Activated CD4-positive, alpha-beta T cell treated with anti-CD3 and anti-CD28 coated beads, Interleukin-2, amount 50 U/mL, for 24 hours (primary cell): ENCODE measurements around the gene PIMREG.
"Not testable (repeated sequence)": the region's sequence is repeated elsewhere in the genome, so short reads cannot be mapped to it uniquely, and the experiment has no call there.

Source experiments
- DNase-seq, 2 donors: peaks; one replicate each; pipeline ENCODE4 v3.0.0-alpha.2; 2020; ENCODE audit warnings: low read depth in 1 of 2, low spot score in 1 of 2

PIMREG gene

DNA sequence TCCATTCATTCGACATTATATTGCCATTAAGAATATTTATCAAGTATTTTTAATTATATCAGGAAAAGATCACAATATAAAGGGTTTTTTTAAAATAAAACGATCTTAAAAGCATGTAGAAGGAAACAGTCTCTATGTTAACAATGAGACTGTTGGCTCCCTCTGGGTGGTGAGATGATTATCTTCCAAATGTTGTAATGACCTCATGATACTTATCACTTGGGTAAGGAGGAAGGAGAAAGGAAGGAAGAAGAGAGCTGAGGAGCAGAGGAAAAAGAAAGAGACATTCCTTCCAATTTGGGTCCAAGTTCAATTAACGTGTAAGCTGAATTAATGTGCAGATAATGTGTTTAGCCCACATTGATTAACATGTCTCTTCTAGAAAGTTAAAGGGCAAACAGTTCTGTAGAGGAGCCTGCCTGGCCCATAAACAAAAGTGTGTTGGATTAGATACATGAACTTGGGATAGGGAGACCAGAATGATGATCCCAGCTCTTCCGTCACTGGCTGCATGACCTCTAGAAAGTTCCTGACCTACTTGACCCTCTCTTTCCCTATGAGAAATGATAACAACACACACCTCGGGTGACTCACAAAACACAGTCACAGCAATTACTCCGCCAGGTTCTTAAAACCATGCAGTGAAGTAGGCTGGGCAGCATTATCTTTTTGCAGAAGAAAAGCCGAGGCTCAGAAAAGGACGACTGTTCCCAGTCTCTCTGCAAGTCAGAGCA lies 32.0 kb downstream of the PIMREG start:
- no peak for DNase-seq

DNA sequence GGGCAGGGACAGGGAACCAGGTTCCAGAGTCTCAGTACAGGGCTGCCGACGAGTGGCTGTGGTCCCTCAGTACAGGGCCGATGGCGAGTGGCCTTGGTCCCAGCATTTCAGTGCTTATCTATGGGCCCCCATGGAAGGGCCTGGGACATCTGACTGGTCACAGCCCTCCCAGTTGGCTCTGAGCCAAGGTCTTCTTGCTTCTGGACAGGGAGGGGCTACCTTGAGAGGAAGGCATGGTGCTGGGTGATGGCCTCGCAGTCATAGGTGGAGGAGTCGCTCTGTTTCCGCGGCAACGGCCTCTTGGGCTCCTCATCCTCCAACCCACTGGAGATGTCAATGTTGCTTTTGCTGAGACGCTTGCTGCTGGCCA lies 32.5 kb downstream of the PIMREG start:
- DNase-seq = no peak

DNA sequence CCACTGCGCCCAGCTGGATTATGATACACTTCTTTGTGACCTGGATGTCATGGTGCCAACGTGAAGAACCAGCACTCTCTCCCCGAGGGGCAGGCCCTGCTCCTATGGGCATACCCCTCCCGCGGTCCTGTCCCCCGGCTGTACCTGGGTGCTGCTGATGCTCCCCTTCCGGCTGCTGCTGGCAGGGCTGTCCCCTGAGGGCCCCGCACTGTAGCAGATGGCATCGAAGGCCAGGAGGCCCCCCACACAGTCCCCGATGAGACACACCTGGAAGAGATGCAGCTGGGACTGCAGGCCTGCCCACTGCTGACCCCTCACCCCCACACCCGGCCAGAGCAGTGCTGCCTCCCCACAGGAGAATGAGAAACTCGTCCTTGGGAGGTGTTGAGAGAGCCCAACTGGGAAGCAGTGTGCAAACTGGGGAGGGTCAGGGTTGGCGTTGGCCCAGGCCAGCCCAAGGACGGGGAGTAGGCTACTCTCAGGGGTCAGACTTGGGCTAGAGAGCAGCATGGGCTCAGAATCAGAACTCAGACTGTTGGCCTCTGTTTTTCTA lies 33.7 kb downstream of the PIMREG start:
- no peak for DNase-seq

DNA sequence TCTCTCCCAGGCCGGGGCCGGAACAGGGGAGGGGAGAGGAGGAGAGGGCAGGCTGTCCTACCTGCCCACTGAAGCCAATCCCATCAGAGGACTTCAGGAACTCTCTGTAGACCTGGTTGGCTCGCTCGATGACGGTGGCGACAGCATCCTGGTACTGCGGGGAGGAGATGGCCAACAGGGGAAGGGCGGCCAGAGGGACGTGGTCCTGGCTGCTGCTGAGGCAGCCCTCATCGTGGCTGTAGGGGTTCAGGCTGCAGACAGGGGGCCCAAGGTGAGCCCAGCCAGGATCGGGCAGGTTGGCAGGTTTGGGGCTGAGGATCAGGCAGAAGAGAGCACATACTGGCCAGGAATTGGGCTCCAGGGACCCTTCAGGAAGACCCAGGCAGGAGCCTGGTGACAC lies 34.2 kb downstream of the PIMREG start:
- DNase-seq = no peak

DNA sequence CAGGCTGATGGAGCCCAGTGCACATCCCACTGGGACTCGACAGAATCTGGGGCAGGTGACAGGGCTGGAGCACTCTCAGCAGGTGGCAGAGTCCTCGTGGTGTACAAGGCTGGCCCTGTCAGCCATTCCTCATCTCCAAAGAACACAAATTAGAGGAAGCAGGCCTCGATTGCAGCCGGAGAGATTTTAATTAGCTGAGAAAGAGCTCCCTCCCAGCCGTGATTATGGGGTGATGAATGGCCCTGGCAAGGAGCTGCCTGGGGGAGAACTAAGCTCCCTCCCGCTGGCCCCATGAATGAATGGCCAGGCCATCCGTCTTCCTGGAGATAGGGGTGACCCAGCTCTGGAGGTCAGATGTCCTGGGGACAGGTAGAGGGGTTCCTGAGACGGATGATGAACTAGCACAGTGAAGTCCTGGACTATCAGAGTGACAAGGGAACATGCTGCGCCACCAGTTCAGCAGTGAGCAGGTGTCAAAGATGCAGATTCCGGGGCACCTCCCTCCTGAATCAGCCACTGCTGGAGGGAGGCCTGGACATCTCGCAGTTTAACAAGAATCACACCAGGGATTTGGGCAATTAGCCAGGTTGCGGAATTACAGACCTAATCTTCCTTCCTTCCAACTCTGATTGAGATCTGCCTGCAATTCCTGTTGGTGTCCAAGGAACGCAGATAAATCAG lies 35.5 kb downstream of the PIMREG start:
- DNase-seq = no peak

DNA sequence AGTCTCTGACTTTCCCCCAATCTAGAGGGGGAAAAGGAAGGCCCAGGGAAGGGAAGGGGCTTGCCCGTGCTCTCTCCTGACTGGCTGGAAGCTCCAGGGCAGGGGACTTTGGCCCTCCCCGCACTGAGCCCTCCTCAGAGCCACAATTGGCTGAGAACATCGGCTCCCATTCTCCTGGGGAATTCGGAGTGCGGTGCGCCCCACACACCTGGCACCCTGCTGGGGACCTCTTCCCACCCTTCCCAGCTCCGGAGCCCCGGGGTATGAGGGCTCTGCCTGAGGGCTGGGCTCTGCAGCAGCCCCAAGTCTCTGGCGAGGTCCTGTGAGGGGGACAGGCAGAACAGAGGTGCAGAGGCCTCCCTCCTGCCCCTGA lies 36.0 kb downstream of the PIMREG start:
- no peak for DNase-seq

DNA sequence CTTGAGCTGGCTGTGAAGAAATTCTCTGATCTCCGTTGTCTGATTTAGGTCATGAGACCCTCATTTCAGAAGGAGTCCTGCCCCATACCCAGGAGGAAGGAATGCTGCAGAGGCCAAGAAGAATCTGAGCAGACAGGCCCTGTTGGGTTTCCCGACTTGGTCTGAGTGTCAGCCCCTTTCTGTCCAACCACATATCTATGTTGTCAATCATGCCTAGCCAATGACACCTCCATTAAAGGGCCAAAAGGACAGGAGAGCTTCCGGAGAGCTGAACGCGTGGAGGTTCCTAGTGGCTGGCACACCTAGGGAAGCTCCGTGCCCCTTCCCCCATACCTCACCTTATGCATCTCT lies 37.8 kb downstream of the PIMREG start:
- DNase-seq = no peak

DNA sequence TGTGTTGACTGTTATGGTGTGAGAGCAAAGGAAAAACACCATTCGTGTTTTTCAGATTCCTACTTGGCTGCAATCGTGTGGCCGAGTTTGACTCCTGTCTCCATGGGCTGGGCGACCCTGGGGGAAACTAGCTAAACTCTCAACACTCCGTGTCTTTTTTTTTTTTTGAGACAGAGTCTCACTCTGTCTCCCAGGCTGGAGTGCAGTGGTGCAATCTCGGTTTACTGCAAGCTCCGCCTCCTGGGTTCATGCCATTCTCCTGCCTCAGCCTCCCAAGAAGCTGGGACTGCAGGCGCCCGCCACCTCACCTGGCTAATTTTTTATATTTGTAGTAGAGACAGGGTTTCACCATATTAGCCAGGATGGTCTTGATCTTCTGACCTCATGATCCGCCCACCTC lies 38.5 kb downstream of the PIMREG start:
- not testable (repeated sequence) for DNase-seq

DNA sequence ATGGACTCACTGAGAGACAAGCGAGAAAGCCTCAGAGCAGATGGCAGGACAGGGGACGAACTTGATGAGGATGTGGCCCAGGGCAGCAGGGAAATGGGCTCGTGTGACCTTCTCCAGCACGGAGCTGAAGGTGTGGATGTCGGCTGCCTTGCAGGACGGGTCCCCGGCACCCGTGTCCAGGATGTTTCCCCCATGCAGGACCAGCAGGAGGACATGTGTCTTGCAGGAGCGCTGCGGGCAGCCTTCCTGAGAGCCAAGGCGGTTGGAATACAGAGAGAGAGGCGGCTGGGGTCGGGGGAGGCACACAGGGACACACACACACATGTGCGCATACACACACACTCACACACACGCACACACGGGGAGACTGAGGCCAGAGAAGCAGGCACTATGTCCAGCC lies 39.3 kb downstream of the PIMREG start:
- DNase-seq = no peak

DNA sequence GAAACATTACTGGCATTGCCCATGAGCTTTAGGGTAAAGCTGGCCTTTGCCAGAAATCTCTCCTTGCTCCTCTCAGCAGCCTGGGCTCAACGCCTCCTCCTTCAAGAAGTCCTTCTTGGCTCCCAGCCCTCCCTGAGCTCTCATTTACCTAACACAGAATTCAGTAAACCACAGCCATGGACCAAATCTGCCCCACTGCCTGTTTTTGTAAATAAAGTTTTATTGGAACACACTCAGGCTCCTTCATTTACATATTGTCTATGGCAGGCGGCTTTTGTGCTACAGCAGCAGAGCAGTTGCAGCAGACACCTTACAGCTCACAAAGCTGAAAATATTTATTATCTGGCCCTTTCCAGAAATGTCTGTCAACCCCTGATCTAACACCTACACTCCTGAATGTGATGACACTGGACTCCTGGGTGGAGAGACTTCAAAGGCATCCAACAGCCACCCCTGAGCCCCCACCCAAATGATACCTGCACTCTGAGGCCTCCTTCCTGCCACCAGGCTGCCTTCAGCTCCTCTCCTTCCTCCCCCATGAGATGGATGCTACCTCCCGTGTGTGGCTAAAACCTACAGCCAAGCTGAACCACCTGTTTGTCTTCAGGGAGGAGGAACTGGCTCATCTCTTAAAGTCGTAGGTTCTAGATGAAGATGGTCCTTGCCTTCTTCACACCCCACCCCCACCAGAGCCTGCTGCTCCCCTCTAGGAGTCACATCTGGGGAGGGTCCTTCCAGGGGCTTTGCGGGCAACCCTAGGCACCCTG lies 41.6 kb downstream of the PIMREG start:
- DNase-seq = no peak

DNA sequence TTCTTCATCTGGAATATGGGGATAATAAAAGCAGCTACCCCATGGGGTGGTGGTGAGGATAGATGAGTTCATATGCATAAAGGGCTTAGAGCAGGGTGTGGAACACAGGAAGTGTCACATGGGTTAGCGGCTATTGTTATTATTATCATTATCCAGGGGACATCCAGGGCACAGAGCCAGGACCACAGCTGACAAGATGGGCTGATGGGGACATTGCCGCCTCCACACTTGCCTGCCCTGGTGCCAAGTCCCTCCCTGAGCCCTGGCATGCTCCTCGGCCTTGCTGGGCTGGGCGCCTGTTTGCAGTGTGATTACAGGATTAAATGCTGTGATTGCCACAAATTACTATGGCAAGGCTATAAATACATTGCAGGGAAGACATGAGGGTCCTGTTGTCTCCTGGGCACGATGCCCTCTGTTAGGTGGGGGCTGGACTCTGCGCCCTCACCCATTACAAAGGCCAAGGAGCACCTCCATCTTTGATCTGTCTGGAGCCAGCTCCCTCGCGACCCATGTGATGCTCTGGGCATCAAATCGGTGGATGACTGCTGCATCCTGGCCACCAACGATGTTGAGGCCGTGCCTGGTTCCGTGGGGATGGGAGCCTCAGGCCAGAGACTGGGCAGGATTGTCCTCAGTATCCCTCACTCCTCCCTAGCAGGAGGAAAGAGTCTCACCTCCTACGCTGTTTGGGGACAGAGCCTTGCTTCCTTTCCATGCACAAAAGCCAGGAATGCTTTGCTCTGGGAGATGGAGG lies 43.2 kb downstream of the PIMREG start:
- no peak for DNase-seq

DNA sequence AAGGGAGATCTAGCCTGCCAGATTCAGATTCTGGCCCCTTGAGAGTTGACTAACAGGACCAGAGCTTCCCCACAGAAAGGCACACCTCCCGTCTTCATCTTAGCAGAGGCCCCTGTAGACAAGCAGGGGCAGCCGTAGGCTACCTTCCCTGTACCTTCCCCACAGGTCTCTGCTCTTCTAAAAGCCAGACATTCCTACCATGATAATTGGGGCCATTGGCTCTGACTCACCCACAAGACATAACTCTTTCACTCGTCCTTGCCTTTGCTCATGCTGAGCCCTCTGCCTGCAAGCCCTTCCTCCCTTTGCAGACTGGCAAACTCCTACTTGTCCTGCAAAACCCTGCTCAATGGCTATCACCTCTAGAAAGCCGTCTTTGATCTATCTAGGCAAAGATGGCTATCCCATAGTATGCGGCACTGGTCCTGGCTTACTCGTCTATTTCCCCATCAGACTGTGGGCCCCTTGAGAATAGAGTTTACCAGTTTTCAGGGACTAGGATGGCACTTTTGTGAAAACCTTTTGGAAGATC lies 43.8 kb downstream of the PIMREG start:
- no peak for DNase-seq

DNA sequence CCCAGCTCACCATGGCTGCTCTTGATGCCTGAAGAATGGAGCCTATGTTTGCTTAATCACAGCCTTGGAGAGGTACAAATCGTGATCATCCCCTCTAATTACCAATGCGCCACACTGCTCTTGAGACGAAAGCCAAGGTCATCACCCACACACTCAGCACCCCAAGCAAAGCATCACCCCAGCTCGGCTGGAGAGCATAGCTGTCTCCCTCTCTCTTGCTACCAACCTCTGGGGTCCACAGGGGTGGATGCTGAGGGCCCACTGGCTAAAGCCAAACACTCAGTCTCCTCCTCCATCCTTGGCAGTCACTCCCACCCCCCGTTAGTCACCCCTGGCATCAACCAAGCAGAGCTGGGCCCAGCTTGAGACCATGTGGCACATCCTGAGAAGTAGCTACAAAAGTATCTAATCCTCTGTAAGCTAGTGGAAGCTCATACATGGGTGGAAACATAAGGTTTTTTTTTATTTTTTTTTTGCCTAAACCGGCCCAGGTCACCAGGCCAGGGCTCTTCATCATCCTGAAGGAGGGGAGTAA lies 44.8 kb downstream of the PIMREG start:
- DNase-seq = no peak

DNA sequence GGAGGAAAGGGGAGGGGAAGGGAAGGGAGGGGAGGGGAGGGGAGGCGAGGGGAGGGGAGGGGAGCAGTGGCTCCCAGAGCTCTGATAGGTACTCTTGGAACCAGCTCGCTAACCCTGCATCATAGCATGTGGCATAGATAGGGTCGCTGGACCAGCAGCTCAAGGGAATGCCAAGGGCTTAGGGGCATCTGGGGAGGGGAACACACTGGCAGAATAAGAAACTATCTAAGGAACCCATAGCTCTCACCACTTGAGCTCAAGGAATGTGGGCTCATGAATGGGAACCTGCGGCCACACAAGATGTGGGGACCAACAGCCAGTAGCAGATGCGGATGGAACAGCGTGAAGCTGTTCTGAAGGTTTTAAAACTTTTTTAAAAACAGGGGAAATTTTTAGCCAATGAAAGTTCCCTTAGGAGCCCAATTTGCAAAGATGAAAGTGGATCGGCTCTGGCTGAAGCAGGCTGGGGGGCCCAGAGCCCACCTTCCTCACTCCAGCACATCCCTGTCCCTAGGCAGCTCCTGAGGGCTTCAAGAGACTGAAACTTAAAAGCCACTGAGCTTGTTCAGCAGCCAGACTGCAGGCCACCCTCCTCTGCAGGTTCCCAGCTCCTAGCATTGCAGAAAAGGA lies 46.9 kb downstream of the PIMREG start:
- no peak for DNase-seq

DNA sequence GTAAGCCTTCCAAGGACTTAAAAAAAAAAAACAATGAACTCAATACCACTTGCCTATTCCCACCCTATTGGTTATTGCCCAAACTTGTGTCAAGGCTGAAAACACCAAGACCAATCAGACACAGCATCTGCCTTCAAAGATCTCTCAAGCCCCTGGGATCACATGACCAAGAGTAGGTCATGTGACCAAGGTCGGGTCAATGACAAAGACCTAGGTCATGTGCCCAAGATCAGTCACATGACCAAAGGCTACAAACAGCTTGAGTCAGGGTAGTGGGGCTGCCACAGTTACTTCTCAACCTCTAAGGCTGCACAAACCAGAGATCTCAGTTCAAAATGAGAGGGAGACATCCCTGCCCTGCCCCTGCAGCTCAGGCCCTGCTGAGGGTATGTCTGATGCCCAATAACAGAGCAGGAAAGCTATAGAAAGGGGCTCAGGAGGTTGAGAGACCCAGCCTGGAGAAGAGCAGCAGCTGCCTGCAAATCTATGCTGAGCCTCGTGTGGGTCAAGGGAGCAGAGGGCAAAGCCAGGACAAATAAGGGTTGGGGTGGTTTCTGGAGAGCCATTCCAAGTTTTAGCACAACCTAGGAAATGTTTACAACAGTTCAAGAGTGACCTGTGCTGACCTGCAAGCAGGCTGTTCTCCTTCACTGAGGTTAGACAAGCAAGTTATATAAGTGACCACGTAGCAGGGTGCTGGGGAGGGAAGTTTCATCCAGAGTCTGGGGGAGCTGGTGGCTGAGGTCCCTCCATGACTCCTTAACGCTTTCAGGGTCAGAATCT lies 48.8 kb downstream of the PIMREG start:
- DNase-seq = no peak

DNA sequence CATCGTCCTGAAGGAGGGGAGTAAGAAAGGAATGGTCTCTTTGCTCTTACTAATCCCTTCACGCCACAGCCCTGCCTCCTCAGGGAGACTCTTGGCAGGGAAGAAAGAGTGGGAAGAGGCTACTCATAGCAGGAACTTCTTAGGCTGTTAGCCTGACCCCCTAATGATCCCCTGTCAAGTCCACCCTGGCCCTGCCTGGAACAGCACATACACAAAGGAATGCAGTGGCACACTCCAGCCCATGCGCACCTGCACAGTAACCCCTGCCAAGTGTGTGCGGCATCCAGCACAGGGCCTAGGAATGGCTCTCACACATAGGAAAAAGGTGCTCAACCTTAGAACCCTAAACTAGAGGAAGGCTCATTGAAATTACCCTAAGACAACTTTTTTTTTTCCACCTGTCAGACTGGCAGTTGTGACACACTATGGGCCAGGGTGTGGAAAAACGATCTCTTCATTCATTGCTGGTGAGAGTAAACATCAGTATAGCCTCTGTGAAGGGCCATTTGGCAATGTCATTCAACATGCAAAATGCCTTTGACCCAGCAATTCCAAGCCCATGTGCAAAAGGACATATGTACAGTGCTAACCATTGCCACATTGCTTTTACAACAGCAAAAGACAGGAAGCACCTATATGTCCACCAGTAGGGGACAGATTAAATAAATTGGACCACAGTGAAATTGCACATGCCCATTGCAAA lies 50.1 kb downstream of the PIMREG start:
- DNase-seq = no peak

DNA sequence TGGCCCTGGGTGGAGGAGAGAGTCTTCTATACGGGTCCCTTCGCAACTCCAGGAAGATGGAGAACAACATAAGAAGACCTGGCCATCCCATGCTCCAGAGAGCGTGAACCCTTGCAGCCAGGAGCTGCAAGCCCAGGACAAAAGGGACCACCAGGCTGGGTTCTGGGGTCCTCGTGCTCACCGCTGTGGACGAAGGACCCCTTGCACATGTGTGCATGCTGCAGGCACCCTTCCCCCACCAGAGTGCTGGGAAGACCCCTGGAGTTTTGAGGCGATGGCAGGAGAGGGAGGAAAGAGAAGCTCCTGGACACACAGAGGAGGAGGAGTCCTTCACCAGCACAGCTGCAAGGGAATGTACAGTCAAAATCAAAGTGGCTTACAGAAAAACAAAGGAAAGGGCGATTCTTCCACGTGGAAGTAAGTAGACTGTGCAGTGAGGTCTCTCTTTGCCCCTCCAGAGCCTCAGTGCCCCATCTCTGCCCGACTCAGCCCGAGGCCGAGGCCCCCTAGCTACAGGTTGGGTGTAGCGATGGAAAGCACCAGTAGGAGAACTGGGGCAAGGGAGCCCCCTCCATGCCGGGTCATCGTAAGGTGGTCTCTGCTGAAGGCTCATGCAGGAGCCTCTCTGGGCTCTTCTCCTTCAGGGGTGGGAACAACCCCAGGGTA lies 51.3 kb downstream of the PIMREG start:
- no peak for DNase-seq

DNA sequence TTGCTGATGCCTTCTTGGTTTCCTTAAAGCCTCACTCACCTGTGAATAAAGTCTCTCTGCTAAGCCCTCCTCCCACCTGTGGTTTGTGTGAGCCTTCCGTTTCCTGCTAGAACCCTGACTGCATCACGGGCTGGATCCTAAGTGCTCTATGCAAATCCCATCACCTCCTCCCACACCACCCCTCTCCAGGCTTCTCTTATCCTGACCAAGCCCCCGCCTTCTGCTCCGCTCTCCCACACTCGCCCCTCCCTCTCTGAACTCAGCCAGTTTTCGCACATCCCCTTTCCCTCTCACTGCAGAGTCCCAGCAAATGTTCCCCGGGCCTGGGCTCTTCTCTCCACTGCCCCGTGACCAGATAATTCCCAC lies 51.8 kb downstream of the PIMREG start:
- DNase-seq = peak in 1 of 2 donors; percentile 3
